Measurements from ENCODE around the gene ARL6IP6. TPM values are rescaled to one million over a fixed set of nuclear protein-coding genes. Genes with fewer than 3 reads are reported as not detected.

ARL6IP6 gene
- total and polyA plus RNA-seq, 2 experiments from 2014 or later, result 49.1 to 65.4 TPM

DNA sequence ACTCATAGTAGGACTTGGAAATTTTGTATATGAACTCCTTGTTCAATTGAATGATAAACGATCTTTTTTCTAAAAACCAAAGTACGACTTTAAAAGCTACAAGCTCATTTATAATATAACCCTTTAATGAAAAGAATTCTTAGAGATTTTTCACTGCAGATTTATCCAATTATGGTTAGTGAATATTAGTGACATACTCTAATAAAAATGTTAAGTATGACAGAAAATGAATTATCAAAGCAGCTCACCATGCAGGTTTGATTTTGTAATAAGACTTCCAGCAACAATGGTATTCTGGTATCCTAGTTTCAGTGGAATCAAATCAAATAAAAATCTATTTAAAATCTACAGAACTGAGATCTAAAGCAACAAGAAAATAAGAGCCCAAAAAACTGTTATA lies 39.6 kb upstream of the ARL6IP6 start (continued):
- TF ChIP-seq, protein P1, sequence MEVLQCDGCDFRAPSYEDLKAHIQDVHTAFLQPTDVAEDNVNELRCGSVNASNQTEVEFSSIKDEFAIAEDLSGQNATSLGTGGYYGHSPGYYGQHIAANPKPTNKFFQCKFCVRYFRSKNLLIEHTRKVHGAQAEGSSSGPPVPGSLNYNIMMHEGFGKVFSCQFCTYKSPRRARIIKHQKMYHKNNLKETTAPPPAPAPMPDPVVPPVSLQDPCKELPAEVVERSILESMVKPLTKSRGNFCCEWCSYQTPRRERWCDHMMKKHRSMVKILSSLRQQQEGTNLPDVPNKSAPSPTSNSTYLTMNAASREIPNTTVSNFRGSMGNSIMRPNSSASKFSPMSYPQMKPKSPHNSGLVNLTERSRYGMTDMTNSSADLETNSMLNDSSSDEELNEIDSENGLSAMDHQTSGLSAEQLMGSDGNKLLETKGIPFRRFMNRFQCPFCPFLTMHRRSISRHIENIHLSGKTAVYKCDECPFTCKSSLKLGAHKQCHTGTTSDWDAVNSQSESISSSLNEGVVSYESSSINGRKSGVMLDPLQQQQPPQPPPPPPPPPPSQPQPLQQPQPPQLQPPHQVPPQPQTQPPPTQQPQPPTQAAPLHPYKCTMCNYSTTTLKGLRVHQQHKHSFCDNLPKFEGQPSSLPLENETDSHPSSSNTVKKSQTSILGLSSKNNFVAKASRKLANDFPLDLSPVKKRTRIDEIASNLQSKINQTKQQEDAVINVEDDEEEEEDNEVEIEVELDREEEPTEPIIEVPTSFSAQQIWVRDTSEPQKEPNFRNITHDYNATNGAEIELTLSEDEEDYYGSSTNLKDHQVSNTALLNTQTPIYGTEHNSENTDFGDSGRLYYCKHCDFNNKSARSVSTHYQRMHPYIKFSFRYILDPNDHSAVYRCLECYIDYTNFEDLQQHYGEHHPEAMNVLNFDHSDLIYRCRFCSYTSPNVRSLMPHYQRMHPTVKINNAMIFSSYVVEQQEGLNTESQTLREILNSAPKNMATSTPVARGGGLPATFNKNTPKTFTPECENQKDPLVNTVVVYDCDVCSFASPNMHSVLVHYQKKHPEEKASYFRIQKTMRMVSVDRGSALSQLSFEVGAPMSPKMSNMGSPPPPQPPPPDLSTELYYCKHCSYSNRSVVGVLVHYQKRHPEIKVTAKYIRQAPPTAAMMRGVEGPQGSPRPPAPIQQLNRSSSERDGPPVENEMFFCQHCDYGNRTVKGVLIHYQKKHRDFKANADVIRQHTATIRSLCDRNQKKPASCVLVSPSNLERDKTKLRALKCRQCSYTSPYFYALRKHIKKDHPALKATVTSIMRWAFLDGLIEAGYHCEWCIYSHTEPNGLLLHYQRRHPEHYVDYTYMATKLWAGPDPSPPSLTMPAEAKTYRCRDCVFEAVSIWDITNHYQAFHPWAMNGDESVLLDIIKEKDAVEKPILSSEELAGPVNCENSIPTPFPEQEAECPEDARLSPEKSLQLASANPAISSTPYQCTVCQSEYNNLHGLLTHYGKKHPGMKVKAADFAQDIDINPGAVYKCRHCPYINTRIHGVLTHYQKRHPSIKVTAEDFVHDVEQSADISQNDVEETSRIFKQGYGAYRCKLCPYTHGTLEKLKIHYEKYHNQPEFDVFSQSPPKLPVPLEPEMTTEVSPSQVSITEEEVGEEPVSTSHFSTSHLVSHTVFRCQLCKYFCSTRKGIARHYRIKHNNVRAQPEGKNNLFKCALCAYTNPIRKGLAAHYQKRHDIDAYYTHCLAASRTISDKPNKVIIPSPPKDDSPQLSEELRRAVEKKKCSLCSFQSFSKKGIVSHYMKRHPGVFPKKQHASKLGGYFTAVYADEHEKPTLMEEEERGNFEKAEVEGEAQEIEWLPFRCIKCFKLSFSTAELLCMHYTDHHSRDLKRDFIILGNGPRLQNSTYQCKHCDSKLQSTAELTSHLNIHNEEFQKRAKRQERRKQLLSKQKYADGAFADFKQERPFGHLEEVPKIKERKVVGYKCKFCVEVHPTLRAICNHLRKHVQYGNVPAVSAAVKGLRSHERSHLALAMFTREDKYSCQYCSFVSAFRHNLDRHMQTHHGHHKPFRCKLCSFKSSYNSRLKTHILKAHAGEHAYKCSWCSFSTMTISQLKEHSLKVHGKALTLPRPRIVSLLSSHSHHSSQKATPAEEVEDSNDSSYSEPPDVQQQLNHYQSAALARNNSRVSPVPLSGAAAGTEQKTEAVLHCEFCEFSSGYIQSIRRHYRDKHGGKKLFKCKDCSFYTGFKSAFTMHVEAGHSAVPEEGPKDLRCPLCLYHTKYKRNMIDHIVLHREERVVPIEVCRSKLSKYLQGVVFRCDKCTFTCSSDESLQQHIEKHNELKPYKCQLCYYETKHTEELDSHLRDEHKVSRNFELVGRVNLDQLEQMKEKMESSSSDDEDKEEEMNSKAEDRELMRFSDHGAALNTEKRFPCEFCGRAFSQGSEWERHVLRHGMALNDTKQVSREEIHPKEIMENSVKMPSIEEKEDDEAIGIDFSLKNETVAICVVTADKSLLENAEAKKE (CRISPR knock-in tag; IDR thresholded peaks at IDR 0.05), result no peak
- TF ChIP-seq, protein P2, sequence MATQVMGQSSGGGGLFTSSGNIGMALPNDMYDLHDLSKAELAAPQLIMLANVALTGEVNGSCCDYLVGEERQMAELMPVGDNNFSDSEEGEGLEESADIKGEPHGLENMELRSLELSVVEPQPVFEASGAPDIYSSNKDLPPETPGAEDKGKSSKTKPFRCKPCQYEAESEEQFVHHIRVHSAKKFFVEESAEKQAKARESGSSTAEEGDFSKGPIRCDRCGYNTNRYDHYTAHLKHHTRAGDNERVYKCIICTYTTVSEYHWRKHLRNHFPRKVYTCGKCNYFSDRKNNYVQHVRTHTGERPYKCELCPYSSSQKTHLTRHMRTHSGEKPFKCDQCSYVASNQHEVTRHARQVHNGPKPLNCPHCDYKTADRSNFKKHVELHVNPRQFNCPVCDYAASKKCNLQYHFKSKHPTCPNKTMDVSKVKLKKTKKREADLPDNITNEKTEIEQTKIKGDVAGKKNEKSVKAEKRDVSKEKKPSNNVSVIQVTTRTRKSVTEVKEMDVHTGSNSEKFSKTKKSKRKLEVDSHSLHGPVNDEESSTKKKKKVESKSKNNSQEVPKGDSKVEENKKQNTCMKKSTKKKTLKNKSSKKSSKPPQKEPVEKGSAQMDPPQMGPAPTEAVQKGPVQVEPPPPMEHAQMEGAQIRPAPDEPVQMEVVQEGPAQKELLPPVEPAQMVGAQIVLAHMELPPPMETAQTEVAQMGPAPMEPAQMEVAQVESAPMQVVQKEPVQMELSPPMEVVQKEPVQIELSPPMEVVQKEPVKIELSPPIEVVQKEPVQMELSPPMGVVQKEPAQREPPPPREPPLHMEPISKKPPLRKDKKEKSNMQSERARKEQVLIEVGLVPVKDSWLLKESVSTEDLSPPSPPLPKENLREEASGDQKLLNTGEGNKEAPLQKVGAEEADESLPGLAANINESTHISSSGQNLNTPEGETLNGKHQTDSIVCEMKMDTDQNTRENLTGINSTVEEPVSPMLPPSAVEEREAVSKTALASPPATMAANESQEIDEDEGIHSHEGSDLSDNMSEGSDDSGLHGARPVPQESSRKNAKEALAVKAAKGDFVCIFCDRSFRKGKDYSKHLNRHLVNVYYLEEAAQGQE (IDR thresholded peaks at IDR 0.05; ENCODE audit: unreplicated experiment), result no peak
- TF ChIP-seq, protein P3, sequence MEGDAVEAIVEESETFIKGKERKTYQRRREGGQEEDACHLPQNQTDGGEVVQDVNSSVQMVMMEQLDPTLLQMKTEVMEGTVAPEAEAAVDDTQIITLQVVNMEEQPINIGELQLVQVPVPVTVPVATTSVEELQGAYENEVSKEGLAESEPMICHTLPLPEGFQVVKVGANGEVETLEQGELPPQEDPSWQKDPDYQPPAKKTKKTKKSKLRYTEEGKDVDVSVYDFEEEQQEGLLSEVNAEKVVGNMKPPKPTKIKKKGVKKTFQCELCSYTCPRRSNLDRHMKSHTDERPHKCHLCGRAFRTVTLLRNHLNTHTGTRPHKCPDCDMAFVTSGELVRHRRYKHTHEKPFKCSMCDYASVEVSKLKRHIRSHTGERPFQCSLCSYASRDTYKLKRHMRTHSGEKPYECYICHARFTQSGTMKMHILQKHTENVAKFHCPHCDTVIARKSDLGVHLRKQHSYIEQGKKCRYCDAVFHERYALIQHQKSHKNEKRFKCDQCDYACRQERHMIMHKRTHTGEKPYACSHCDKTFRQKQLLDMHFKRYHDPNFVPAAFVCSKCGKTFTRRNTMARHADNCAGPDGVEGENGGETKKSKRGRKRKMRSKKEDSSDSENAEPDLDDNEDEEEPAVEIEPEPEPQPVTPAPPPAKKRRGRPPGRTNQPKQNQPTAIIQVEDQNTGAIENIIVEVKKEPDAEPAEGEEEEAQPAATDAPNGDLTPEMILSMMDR (conservative IDR thresholded peaks at IDR 0.05; ENCODE audit: low read depth in 2 of 2), result no peak
- TF ChIP-seq NANOG (IDR thresholded peaks at IDR 0.05; ENCODE audit: borderline replicate concordance) (no peak), EZH2phosphoT487 (IDR thresholded peaks at IDR 0.05; ENCODE audit: unreplicated experiment) (no peak)
